B cell (primary cell): ENCODE measurements around the gene MAP3K14.

Experiments used
- CTCF ChIP-seq: fragments of 200-600 bp; IDR thresholded peaks from one replicate; pipeline ENCODE4 v1.8.0; 2022; ENCODE audit warnings: antibody characterized with exemption, mild to moderate bottlenecking
- EZH2 ChIP-seq: IDR thresholded peaks from 2 replicates; pipeline ENCODE4 v1.6.1; 2012; ENCODE audit warnings: borderline replicate concordance, low read depth, mild to moderate bottlenecking, moderate library complexity, low read length; ENCODE audit not compliant: insufficient read depth, poor library complexity, severe bottlenecking

GRCh38 chr17:45263477-45263860 is 53.4 kb downstream of the MAP3K14 start:
- TF ChIP-seq CTCF, result no peak
- no peak for TF ChIP-seq EZH2
